T47D (cell line): ENCODE measurements around the gene PITPNM1.
A peak's percentile ranks its signal among the peaks of the same experiment; 100 is the strongest.
"Not testable (repeated sequence)": the region's sequence is repeated elsewhere in the genome, so short reads cannot be mapped to it uniquely, and the experiment has no call there.

ENCODE experiments used
- DNase-seq, 2 experiments: peaks; one replicate each; pipeline versions ENCODE4 v3.0.0 to v3.0.0-alpha.2; 2011 to 2012; ENCODE audit warnings: low read depth in 1 of 2, low spot score in 1 of 2
- JUND ChIP-seq: IDR thresholded peaks from 2 replicates; pipeline ENCODE4 v1.6.1; 2012; ENCODE audit warnings: low read depth
- in situ Hi-C: cut with HindIII; loops from 2 replicates; pipeline ENCODE4 v1.10.0; 2016; ENCODE audit warnings: low sequenced_read_pairs, low pct_unique_long_range_greater_than_20kb

PITPNM1 gene

GRCh38 chr11:67504950-67505581, at the start of gene PITPNM1:
Gene PITPNM1, minus strand, starts transcription at chr11:67505363. Its CDS starts 1,183 bp downstream, at chr11:67504180.
- DNase-seq: peak; percentile 62 to 76
- in situ Hi-C loops: no loop called here
- no peak for TF ChIP-seq JUND

- DNase-seq, in situ Hi-C loops: not testable (repeated sequence)
These were observed 46.5 kb upstream of the PITPNM1 start for GRCh38 chr11:67551697-67552096.

- DNase-seq: no peak
- no peak for TF ChIP-seq JUND
- in situ Hi-C loops: no loop called here
These were observed 46.0 kb upstream of the PITPNM1 start for GRCh38 chr11:67551127-67551526.

DNA sequence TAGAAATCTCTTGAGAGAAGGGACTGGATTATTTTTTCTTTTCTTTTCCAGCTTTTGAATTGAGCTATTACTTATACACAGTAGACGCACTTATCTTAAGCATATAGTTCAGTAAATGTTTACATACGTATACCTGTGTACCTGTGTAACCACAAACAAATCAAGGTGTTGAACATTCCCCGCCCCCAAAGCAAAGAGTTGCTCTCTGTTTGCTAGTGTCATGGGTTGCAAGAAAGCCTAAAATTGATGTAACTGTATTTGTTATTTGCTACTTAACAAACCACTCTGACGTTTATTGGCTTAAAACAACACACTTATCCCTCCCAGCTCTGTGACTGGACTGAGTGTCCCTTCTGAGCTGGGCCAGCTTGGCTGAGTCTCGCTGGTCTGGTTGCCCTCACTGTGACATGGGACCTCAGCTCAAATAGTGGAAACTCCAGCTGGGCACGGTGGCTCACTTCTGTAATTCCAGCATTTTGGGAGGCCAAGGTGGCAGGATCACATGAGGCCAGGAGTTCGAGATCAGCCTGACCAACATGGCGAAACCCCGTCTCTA, 43.5 kb upstream of the PITPNM1 start:
- no peak for TF ChIP-seq JUND
- DNase-seq: peak in 1 of 2 experiments; percentile 93
- in situ Hi-C loops: no loop called here

GRCh38 chr11:67548112-67548511, 42.9 kb upstream of the PITPNM1 start:
- in situ Hi-C loops, DNase-seq: not testable (repeated sequence)

DNA sequence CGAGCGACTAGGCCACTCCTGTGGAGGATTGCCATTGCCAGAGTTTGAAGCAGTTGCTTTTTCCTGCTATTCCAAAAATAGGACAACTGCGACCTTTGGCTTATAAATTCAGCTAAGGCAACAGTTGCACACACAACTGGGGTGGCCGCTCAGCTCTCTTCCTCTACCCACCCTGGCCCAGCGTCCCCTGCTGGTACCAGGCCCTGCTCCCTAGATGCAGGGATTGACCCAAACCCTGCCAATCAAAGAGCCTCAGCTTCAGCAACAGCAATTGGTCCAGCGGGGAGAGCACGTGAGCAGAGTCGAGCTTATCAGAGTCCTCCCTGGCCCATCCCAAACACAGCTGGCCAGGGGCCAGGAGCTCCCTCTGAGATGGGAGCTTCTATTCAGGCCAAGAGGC, 40.1 kb upstream of the PITPNM1 start:
- DNase-seq: no peak
- in situ Hi-C loops: no loop called here
- TF ChIP-seq JUND: no peak

DNA sequence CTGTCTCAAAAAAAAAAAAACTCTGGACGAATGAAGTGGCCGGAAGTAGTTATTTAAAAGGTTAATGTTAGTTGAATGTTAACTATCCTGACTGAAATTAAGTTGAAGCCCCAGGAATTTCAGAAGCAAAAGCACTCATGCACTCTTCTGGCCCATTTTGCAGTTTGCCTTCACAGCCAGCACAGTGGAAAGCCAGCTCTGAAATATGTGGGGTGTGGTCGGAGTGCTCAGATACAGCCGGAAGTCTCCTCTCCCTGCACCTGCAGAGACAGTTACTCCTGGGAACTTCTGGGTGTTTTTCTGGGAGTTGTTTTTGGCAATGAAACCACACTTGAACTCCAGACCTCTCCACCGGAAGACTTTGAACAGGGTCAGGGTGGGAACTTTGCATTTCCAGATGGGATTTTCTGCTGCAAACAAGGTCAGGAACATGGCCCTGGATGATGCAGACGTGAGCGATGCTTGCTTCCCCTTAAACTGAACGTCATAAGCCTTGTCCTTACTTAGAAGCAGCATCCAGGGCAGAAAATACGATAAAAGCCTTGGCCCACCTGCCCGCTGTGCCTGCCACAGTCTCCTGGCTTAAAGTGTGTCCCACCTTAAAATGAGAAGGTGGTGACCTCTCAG, 39.6 kb upstream of the PITPNM1 start:
- no peak for DNase-seq
- in situ Hi-C loops: no loop called here
- no peak for TF ChIP-seq JUND

DNA sequence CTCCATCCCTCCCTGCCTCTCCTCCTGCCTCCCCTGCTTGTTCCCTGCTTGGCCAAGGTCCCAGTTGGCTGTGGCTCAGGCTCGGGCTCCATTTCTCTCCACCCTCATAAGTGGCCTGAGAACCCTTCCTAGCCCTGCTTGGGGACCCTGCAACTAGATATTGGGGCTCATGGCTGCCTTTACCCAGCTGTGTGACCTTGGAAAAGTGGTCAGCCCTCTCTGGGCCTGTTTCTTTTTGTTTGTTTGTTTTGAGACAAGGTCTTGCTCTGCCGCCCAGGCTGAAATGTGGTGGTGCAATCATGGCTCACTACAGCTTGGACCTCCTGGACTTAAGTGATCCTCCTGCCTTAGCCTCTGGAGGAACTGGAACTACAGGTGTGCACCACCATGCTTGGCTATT, 38.4 kb upstream of the PITPNM1 start:
- in situ Hi-C loops: no loop called here
- DNase-seq: no peak
- TF ChIP-seq JUND: no peak

- no peak for TF ChIP-seq JUND
- no peak for DNase-seq
- in situ Hi-C loops: no loop called here
These were observed 37.8 kb upstream of the PITPNM1 start for GRCh38 chr11:67542971-67543370.

DNA sequence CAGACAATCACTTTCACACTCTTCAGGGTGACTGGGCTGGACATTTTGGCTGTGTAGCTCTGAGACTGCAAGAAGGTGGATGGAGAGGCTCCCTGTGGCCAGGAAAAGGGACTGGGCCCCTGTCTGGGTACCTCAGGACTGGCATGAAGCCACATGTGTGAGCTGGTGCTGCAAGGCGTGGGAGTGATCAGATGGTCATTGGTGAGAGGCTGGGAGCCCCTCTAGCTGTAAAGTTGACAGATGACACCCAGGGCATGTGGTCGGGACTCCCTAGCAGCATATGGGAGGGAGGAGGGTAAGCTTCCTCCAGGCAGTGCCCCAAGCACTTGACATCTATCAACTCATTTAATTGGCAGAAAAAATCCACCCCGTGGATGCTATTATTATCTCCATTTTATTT, 37.0 kb upstream of the PITPNM1 start:
- no peak for DNase-seq
- TF ChIP-seq JUND: no peak
- in situ Hi-C loops: no loop called here

GRCh38 chr11:67541198-67541597, 36.0 kb upstream of the PITPNM1 start:
- TF ChIP-seq JUND: no peak
- no peak for DNase-seq
- in situ Hi-C loops: no loop called here

DNA sequence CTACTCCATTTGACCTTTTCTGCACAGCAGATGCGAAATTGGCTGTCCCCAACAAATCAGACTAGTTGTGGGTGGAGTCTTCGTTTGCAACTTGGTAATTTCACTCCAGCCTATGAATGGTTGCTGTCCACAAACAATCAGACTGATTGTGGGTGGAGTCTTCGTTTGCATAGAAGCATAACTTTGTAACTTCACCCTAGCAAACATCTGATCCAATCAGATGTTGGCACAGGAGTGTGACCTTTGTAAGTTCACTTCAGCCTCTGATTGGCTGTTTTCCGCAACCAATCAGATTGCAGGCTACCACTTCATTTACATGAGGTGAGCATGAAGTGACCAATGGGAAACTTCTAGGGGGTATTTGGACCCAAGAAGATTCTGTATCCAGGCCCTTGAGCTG, 34.4 kb upstream of the PITPNM1 start:
- in situ Hi-C loops: no loop called here
- TF ChIP-seq JUND: no peak
- DNase-seq: peak in 1 of 2 experiments; percentile 77

DNA sequence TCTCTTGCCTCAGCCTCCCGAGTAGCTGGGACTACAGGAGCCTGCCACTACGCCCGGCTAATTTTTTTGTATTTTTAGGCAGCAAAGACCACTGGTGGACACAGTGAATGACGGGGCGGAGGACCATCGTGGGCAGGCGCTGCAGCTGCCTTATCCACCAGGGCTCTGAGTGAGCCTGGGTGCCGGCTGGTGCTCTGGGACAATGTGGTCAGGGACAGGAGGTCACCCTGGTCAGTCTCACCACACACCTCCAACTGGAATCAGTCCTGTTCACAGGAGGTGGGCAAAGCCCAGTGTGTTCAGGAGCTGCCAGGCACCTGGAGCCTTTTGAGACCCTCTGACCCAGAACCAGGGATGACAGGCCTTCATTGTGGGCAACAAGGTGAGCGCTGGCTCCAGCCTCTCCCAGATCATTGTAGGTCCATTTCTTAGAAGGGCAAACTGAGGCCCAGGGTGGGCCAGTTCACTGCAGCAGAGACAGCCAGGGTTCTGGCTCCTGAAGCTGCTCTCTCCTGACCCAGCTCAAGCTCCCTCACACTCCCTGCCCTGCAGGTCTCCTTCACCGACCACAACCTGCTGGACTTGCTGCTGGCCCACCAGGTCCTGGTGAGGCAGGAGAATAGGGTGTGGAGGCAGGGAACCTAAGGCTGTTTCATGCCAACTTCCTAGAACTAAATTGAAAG, 33.8 kb upstream of the PITPNM1 start:
- TF ChIP-seq JUND: no peak
- no peak for DNase-seq
- in situ Hi-C loops: no loop called here

GRCh38 chr11:67538306-67538705, 33.1 kb upstream of the PITPNM1 start:
- no peak for TF ChIP-seq JUND
- DNase-seq: no peak
- in situ Hi-C loops: no loop called here
